ENCODE data around the gene ILRUN. TPM values are rescaled to one million over a fixed set of nuclear protein-coding genes. Genes with fewer than 3 reads are reported as not detected.
"Not testable (repeated sequence)": the region's sequence is repeated elsewhere in the genome, so short reads cannot be mapped to it uniquely, and the experiment has no call there.

ILRUN gene
- polyA plus RNA-seq, 3 donors, result 6.2 to 19.3 (median 6.5) TPM

DNA sequence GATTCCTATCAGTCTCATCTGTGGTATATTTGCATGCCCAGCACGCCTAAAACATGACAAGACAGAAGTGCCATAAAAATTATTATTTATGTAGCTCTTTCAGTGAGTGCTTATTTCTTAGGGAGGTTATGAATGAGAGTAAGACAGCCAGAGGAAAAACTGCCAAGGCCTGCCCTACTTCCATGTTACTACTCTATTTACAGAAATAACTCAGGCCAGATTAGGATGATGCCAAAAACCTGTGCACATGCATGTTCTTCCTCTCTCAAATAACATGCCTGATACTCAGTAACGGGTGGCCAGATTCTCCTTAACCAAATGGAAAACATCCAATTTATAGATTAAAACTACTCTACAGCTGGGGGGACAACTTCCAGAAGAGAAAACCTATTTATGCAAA lies 45.7 kb downstream of the ILRUN start:
- Histone ChIP-seq H3K27ac (ENCODE audit: low read depth in 1 of 2, low read length in 2 of 2) (no peak overlapping the region), H3K27me3 (ENCODE audit: control insufficient read depth in 2 of 2, insufficient read depth in 2 of 2, low read length in 2 of 2) (no peaks in the 10 kb centered on the region), H3K4me3 (replicated peaks in 1 of 3; ENCODE audit: low read depth in 2 of 3, low read length in 3 of 3) (no peak overlapping the region), H3K4me2 (replicated peaks; ENCODE audit: extremely low read depth, low read length, poor library complexity, severe bottlenecking) (no peak overlapping the region), H4K20me1 (ENCODE audit: insufficient read depth, low read length) (peaks cover 47% of the 10 kb centered on the region), H2AFZ (ENCODE audit: insufficient read depth, low read depth, low read length, poor library complexity, severe bottlenecking) (no peak overlapping the region), H3K36me3 (replicated peaks in 1 of 2; ENCODE audit: control insufficient read depth in 1 of 2, insufficient read depth in 2 of 2, low read length in 2 of 2) (peaks cover 13 to 69% of the 10 kb centered on the region in 2 donors), H3K9me3 (replicated peaks in 1 of 2; ENCODE audit: control insufficient read depth in 1 of 2, insufficient read depth in 1 of 2, low read length in 2 of 2) (no peaks in the 10 kb centered on the region), H3K4me1 (ENCODE audit: control insufficient read depth in 1 of 2, insufficient read depth in 2 of 2, low read length in 2 of 2) (peaks cover 4 to 15% of the 10 kb centered on the region in 2 donors), H3K9ac (ENCODE audit: insufficient read depth, low read length, poor library complexity, severe bottlenecking) (no peak overlapping the region), H3K79me2 (ENCODE audit: insufficient read depth, low read length) (peaks cover 83% of the 10 kb centered on the region)
- DNase-seq, result no peak
- intact Hi-C loops (cut with micrococcal nuclease), result no loop called here
- H3K9me3 Mint-ChIP-seq, result no peaks in the 10 kb centered on the region
- 100% methylated on average over 1 of the region's 2 CpGs for WGBS (ENCODE audit: insufficient coverage)
- peaks cover 38 to 46% of the 10 kb centered on the region in 2 donors for H3K36me3 Mint-ChIP-seq
- H3K4me3 Mint-ChIP-seq, result no peak overlapping the region
- H3K27me3 Mint-ChIP-seq (ENCODE audit: low read depth in 3 of 3), result peaks cover 0 to 2% (median 0%) of the 10 kb centered on the region in 3 donors
- H3K4me1 Mint-ChIP-seq, result peaks cover 13% of the 10 kb centered on the region
- no peak for TF ChIP-seq CTCF (IDR thresholded peaks at IDR 0.05)
- H3K27ac Mint-ChIP-seq, result peak overlapping the region in 1 of 7 donors; percentile 13

- Mint-ChIP-seq H3K4me1 (peaks cover 10% of the 10 kb centered on the region), H3K27ac (peak overlapping the region in 1 of 7 donors; percentile 13), H3K36me3 (peaks cover 44 to 52% of the 10 kb centered on the region in 2 donors)
- H3K4me3 Mint-ChIP-seq; H3K9me3 ChIP-seq (replicated peaks in 1 of 2; ENCODE audit: control insufficient read depth in 1 of 2, insufficient read depth in 1 of 2, low read length in 2 of 2); H3K27me3 ChIP-seq (ENCODE audit: control insufficient read depth in 2 of 2, insufficient read depth in 2 of 2, low read length in 2 of 2); H3K27ac ChIP-seq (ENCODE audit: low read depth in 1 of 2, low read length in 2 of 2); H3K9ac ChIP-seq (ENCODE audit: insufficient read depth, low read length, poor library complexity, severe bottlenecking); H3K4me2 ChIP-seq (replicated peaks; ENCODE audit: extremely low read depth, low read length, poor library complexity, severe bottlenecking); H2AFZ ChIP-seq (ENCODE audit: insufficient read depth, low read depth, low read length, poor library complexity, severe bottlenecking); intact Hi-C loops (cut with micrococcal nuclease); H3K9me3 Mint-ChIP-seq; H3K4me3 ChIP-seq (replicated peaks in 1 of 3; ENCODE audit: low read depth in 2 of 3, low read length in 3 of 3); H3K27me3 Mint-ChIP-seq (ENCODE audit: low read depth in 3 of 3); DNase-seq: not testable (repeated sequence)
- Histone ChIP-seq H3K79me2 (ENCODE audit: insufficient read depth, low read length) (peaks cover 82% of the 10 kb centered on the region), H4K20me1 (ENCODE audit: insufficient read depth, low read length) (peaks cover 52% of the 10 kb centered on the region), H3K36me3 (replicated peaks in 1 of 2; ENCODE audit: control insufficient read depth in 1 of 2, insufficient read depth in 2 of 2, low read length in 2 of 2) (peaks cover 19 to 74% of the 10 kb centered on the region in 2 donors), H3K4me1 (ENCODE audit: control insufficient read depth in 1 of 2, insufficient read depth in 2 of 2, low read length in 2 of 2) (peaks cover 3 to 11% of the 10 kb centered on the region in 2 donors)
- WGBS (ENCODE audit: insufficient coverage), result no CpG with 5 or more reads among the region's 7 CpGs
These were observed 46.3 kb downstream of the ILRUN start for GRCh38 chr6:34650232-34650631.

Measured in CD14-positive monocyte (primary cell).